ENCODE data around the gene TBC1D5.

GRCh38 chr3:17313746-17314145 lies 428.7 kb downstream of the TBC1D5 start:
- TF ChIP-seq CTCF (IDR thresholded peaks at IDR 0.05) (no peak), POLR2AphosphoS5 (IDR thresholded peaks at IDR 0.05; ENCODE audit: insufficient read depth in 1 of 2, low read depth in 1 of 2) (no peak), POLR2A (IDR thresholded peaks at IDR 0.05) (no peak)

Measured in vagina (tissue), 2 donors.